GM19193 (cell line): ENCODE data around the gene UTP25.

ENCODE experiments used
- POLR2A ChIP-seq: IDR thresholded peaks from 4 replicates; pipeline ENCODE4 v1.6.1; 2011; ENCODE audit not compliant: insufficient read depth, insufficient read length; ENCODE audit errors: extremely low read depth

Gene UTP25

DNA sequence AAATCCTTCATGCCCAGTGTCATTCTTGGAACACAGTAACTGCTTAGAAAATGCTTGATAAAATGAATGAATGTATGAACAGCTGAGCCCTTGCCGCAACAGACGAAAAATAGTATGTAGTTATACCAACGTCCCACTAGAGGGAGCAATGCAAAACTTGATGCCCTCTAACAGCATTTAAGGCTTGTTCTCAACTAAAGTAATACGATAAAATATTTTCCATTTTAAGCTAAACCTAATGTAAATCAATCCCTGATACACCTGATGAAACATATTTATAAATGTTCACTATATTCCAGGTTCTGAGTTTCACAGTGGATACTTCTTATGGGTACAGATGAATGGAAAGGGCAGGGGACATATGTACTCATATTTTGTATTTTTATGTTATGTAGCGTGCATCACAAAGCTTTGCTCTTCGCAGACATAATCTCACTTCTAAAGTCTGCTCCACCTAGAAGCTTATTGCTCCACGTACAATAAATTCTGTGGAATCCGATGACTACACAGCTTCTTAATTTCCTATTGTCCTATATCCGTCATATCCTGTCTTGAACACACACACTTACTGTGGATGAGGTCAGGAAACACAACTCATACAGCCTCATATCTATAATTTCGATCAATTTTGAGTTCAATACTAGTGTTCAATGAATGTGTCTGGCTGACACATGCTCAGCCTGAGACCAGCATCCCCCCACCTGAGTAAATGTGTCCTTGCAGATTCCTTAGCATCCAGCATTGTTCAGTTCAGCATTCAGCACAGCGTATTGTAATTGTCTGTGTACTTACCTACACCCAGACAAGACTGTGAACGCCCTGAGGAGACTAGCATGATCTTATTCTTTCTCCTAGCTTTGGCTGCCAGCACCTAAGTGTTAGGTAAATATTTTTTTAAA lies 4.4 kb upstream of the UTP25 start:
- TF ChIP-seq POLR2A = no peak

DNA sequence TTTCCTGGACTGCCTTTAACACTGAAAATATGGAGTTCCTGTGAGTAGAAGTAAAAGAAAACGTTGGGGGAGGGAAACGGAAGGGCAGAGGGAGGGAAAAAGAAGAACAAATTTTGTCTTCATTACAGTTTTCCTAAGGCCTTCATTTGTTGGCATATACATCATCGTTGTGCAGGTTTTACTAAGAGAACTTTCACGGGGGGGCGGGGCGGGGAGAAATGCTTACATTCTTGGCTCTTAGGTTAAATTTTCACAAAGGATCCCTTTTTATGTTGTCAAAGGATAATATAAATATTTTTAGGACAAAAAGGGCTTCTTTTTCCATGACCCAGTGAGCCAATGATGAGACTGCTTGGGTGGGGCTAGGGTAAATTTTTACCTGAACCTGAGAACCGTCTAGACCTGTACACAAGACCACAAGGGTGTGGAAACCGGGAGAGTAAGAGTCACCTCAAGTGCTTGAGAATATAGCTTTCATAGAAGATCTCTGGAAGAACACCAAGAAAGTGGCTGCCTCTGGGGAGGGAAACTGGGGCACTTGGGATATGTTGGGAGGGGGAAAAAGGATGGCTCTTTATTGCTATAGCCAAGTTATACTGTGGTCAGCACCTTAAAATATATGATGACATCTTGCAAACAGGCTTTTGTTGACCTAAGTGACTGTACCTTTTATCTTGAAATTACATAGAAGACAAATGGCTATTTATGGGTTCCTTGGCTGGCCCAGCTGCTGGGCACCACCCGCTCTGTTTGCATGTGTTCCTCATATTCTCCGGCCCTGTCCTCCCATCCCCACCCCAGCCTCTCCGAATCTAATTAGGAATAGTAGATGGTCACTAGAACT lies 2.0 kb upstream of the UTP25 start:
- TF ChIP-seq POLR2A = no peak

DNA sequence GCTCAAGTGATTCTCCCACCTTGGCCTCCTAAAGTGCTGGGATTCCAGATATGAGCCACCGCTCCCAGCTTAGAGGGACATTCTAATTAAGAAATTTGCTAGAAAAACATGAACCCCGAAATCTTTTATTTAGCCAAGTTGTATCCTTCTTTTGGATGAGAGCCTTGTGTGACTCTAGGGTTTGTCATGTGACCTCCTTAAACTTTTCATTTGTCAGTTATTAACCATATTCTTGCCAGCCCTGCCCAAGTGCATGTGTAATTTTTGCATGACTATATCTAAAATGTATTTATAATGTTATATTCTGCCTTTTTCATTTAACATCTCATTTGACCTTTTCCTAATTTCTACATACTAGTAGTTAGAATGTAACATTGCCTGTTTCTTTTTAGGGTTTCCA lies 1.9 kb downstream of the UTP25 start:
- no peak for TF ChIP-seq POLR2A

DNA sequence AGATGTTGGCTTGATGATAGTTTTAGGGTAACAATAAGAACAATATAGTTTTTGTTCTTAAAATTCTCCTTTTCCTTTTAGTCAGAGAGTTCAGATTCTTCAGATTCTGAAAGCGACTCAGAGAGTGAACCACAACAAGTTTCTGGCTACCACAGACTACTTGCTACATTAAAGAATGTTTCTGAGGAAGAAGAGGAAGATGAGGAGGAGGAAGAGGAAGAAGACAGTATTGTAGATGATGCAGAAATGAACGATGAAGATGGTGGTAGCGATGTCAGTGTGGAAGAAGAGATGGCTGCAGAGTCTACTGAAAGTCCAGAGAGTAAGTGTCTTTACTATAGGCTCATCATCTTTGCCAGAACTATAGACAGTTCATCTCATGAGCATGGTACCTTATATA lies 3.0 kb downstream of the UTP25 start:
- no peak for TF ChIP-seq POLR2A

DNA sequence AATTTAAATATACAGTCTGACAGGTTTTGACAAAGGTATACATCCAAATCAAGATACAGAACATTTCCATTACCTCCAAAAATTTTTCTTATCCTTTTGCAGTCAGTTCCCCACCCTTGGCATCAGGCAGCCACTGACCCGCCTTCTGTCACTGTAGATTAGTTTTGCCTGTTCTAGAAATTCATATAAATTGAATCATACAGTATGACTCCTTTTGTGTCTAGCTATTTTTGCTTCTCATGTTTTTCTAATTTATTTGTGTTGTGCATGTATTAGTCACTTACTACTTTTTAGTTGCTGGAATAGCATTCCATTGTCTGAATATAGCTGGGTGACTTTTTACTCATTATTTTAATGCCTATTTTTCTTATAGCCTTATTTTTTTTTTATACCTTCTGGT lies 3.8 kb downstream of the UTP25 start:
- no peak for TF ChIP-seq POLR2A

- no peak for TF ChIP-seq POLR2A
These were observed 8.1 kb downstream of the UTP25 start for GRCh38 chr1:209835782-209836298.

DNA sequence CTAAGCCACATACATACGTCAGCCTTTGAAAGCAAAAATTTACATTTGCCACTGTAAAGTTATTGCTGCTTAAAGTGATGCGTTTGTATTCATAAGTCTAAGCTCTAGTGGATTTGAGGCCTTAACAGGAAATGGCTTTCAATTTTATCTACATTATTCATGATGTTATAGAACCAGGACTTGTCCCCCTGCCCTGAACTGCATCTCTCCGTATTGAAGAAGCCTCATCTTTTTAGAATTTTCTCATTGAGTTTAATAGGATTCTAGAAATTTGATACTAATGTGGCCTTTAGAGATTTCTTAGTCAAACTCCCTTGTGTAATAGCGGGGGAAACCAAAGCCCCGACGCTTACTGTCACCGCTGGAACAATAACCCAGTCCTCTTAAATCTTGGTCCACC lies 9.9 kb downstream of the UTP25 start:
- TF ChIP-seq POLR2A = no peak

- no peak for TF ChIP-seq POLR2A
These were observed 10.8 kb downstream of the UTP25 start for GRCh38 chr1:209838537-209838936.

DNA sequence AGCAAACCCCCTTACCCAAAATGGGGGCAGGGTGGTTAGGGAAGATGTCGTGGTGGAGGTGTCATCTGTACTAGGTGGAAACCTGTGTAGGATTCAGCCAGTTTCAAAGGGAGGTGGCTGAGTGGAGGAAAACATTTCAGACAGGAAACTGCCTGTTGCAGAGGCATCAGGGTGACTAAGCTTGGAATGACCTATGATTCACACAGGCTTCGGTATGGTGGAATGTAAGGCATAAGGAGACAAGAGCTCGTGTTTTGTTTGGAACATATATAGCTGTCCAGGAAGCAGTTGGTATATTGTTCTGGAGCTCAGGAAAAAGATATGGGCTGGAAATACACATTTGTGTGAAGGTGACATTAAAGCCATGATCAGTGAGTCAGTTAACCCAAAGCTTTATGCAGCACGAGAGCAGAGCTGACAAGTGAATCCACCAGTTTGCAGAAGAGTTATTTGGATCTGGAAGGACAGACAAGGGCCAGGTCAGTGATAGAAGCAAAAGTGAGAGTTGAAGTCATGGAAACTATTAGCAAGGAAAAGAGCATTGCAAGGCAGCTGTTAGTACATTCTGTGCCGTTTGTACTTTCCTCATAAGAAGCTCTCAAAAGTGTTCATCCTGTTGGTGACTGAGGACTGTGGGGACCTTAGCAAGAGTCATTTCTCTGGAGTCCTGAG lies 12.2 kb downstream of the UTP25 start:
- TF ChIP-seq POLR2A = no peak

GRCh38 chr1:209840611-209841010 lies 12.8 kb downstream of the UTP25 start:
- no peak for TF ChIP-seq POLR2A

GRCh38 chr1:209844695-209845407 lies 17.1 kb downstream of the UTP25 start:
- no peak for TF ChIP-seq POLR2A

- TF ChIP-seq POLR2A = no peak
These were observed 17.6 kb downstream of the UTP25 start for GRCh38 chr1:209845408-209845725.

DNA sequence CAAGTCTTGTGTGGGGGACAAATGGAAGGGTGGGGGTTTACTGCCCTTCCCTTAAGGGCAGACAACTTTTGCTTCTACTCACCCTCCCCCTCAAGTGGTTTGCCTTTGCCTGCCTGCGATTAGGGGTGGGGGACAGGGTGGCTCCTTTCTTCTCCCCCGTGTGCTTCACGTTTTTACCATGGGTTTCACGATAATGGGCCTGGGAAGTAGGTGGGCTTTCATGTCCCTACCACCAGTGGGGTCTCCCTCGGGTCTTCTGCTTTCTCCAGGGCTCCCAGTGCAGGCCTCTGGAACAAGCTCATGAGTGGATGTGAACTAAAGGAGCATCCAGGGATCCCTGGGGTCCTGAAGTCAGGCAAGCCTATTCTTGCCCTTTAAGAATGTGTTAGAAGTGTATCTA lies 21.6 kb downstream of the UTP25 start:
- no peak for TF ChIP-seq POLR2A

DNA sequence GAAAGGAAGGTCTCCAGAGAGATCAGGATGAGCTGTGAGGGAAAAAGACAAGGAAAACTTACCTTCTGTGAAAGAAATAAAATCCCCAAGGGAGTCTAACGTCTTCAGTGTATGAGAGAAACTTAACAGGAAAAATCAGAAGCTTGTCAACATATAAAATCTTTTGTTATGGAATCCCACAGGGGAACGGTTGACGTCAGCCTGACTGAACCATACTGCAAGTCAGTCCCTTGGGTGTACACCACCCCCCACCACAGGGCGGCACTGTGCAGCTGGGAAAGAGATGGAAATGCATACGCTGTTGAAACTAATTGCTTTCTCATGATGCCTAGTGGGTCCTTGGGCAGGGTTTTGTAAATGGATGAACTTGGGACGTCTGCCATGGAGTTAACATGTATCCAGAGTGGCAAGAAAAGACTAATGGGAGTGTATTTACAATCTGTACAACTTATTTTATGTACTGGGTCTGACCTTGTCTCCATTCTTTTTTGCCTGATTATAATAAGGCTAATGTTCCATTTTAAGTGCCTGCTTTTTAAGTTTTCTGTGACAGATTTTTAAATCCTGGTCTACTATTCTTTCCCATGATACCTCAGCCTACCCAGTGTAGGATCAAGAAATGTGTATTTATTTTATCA lies 22.7 kb downstream of the UTP25 start:
- TF ChIP-seq POLR2A = no peak

GRCh38 chr1:209853676-209854075 lies 25.9 kb downstream of the UTP25 start:
- TF ChIP-seq POLR2A = no peak

DNA sequence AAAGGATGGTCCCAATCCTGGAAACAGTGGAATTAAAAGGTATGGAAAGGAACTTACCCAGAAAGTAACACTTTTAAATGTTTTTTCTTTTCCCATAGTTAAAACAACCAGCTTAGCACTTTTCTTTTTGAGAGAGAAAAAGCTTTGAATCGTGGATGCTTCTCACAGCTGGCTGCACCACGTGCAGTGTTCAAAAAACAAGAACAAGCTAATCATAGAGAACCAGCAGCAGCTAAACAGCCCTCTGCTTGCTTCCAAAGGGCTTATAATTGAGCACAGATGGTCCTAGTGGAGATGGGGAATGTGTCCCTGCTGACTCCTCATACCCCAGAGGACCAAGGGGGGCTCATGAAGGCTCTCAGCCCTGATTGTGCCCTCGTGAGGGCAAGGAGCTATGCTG lies 26.4 kb downstream of the UTP25 start:
- TF ChIP-seq POLR2A = no peak
